ENCODE data around the gene FSTL5. TPM values are rescaled to one million over a fixed set of nuclear protein-coding genes. Genes with fewer than 3 reads are reported as not detected.

FSTL5 gene
- total and polyA plus RNA-seq, 10 of the 15 experiments (the other 5 are each of a cell fraction or from before 2014, with no cell fraction given): 0.04 to 2.4 (median 0.08) TPM; not detected in 4

DNA sequence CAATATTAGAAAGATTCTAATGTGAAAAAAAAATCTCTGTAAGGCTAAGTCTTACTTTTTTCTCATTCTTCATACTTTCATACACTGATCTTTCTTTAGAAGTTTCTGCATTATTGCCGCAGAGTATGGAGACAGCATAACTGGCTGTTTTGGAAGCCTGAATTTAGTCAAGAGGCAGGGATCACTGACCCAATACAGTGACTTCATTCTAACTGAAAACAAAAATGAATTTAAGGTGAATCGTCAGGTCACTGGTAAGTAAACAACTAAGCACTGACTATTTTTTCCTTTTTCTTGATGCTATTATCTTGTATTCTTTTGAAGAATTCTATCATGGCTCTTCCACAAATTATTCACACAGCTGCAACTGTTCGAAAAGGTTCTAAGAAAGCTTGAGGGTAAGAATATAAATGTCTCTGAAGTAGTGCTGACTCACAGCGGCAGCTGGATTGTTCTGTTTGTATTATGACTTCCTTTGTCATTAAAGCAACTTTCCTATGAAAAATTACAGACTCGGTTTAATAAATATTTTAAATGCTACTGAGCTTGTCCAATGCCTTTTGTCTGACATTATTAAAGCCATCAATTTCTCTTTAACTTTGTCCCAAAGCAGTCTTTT, 609.3 kb downstream of the FSTL5 start (continued):
- no peak for TF ChIP-seq PKNOX1 (IDR thresholded peaks at IDR 0.05)

DNA sequence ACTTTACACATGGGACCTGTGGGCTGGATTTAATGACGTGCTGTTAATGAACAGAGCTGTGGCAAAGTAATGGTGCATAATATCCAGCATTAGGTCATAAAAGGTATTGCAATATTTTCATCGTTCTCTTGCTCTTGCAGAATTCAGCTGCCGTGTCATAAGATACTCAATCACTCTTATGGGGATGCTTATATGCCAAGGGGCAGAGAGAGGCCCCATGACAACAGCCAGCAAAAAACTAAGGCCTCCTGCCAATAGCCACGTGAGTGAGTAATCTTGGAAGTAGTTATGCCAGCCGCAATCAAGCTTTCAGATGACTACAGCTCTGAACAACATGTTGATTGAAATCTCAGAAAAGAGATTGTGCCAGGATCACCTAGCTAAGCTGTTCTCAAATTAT, 616.9 kb downstream of the FSTL5 start:
- in situ Hi-C loops (cut with MboI) (no loop called here), intact Hi-C loops (cut with micrococcal nuclease; ENCODE audit: unreplicated experiment) (no loop called here)
- Histone ChIP-seq H3K79me2 (ENCODE audit: control insufficient read depth, insufficient read depth, low read length) (no peaks in the 10 kb centered on the region), H3K27me3 (replicated peaks in 1 of 2; ENCODE audit: control insufficient read depth in 2 of 2, insufficient read depth in 2 of 2, low read length in 1 of 2) (no peaks in the 10 kb centered on the region), H3K4me1 (ENCODE audit: control insufficient read depth, insufficient read depth, low read length) (no peaks in the 10 kb centered on the region), H3K9me3 (replicated peaks; ENCODE audit: control insufficient read depth, insufficient read depth, low read length) (no peaks in the 10 kb centered on the region), H3K36me3 (ENCODE audit: control insufficient read depth in 2 of 2, insufficient read depth in 2 of 2, low read length in 1 of 2) (no peaks in the 10 kb centered on the region), H4K20me1 (ENCODE audit: control insufficient read depth, insufficient read depth) (no peaks in the 10 kb centered on the region), H3K4me3 (no peak overlapping the region), H3K9ac (ENCODE audit: control insufficient read depth, insufficient read depth, low read length) (no peak overlapping the region), H3K4me2 (ENCODE audit: control insufficient read depth, insufficient read depth) (no peak overlapping the region), H3K27ac (ENCODE audit: control insufficient read depth, insufficient read depth) (no peak overlapping the region), H2AFZ (ENCODE audit: control insufficient read depth, low read depth, low read length) (no peak overlapping the region)
- RAD21 ChIA-PET (ENCODE audit: unreplicated experiment): interaction anchor here (0.8 to 1.2 kb wide), 2 partner anchors 34 to 159 kb away, joined by 3 to 4 read pairs; no protein-coding TSS in a partner anchor
- no peak for ATAC-seq
- no peak for DNase-seq (ENCODE audit: low read depth, low spot score)
- SMC1A ChIA-PET (ENCODE audit: uncharacterized antibody, unreplicated experiment): interaction anchor here (0.8 to 2.1 kb wide), 2 partner anchors 13 to 166 kb away, joined by 3 to 8 read pairs; no protein-coding TSS in a partner anchor
- no TSS peak for BruUV-seq (replicated peaks)
- 37% methylated on average over 5 of the region's 5 CpGs for WGBS (ENCODE audit: insufficient coverage, insufficient replicate concordance, low lambda C conversion rate, missing lambda C conversion rate)
- POLR2A ChIA-PET: no interaction called here
- CTCF ChIA-PET: interaction anchor here (1.2 kb wide), 1 partner anchor 11 kb away, joined by 3 read pairs; no protein-coding TSS in a partner anchor
- no peak for FAIRE-seq
- TF ChIP-seq DPF2 (IDR thresholded peaks at IDR 0.05) (no peak), MYB (IDR thresholded peaks at IDR 0.05; ENCODE audit: borderline replicate concordance, low read depth, low read length) (no peak), ZSCAN29 (IDR thresholded peaks at IDR 0.05) (no peak), TCF12 (IDR thresholded peaks at IDR 0.05; ENCODE audit: low read depth, low read length) (no peak), TBL1XR1 (IDR thresholded peaks at IDR 0.05; ENCODE audit: low read depth, low read length) (no peak), PBX3 (IDR thresholded peaks at IDR 0.05; ENCODE audit: insufficient replicate concordance, low read depth, low read length) (no peak), EGR1 (IDR thresholded peaks at IDR 0.05; ENCODE audit: borderline replicate concordance in 1 of 2, low read depth in 2 of 2, low read length in 2 of 2) (no peak), EP300 (IDR thresholded peaks at IDR 0.05; ENCODE audit: borderline replicate concordance in 1 of 2, control insufficient read depth in 1 of 2, low read depth in 2 of 2, low read length in 2 of 2) (no peak), PAX5 (IDR thresholded peaks at IDR 0.05; ENCODE audit: borderline replicate concordance, low read depth, low read length) (no peak), RELA (IDR thresholded peaks at IDR 0.05; ENCODE audit: borderline replicate concordance, partially characterized antibody) (no peak), ZNF217 (IDR thresholded peaks at IDR 0.05) (no peak), CBFB (IDR thresholded peaks at IDR 0.05; ENCODE audit: low read depth) (no peak)
- TF ChIP-seq, protein P1, sequence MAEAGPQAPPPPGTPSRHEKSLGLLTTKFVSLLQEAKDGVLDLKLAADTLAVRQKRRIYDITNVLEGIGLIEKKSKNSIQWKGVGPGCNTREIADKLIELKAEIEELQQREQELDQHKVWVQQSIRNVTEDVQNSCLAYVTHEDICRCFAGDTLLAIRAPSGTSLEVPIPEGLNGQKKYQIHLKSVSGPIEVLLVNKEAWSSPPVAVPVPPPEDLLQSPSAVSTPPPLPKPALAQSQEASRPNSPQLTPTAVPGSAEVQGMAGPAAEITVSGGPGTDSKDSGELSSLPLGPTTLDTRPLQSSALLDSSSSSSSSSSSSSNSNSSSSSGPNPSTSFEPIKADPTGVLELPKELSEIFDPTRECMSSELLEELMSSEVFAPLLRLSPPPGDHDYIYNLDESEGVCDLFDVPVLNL (IDR thresholded peaks at IDR 0.05; ENCODE audit: low read depth, low read length): no peak

Data from GM12878 (cell line).